WTC11 (cell line): ENCODE measurements around the gene RAB40B.

Source experiments
- ATF3 ChIP-seq: sonication (generic); formaldehyde crosslinking; conservative IDR thresholded peaks from 2 replicates; pipeline ENCODE4 v1.8.1; 2022; ENCODE audit warnings: mild to moderate bottlenecking, missing genetic modification reagents
- CTCF ChIP-seq: fragments of 200-600 bp; IDR thresholded peaks from 2 replicates; pipeline ENCODE4 v1.8.0; 2022; ENCODE audit warnings: antibody characterized with exemption
- ETV6 ChIP-seq: sonication (generic); formaldehyde crosslinking; IDR thresholded peaks from 2 replicates; pipeline ENCODE4 v1.8.1; 2022; ENCODE audit warnings: mild to moderate bottlenecking, missing genetic modification reagents
- IRF1 ChIP-seq: sonication (generic); formaldehyde crosslinking; IDR thresholded peaks from 2 replicates; pipeline ENCODE4 v1.8.0; 2023; ENCODE audit warnings: missing genetic modification reagents
- JUN ChIP-seq: sonication (generic); formaldehyde crosslinking; IDR thresholded peaks from 2 replicates; pipeline ENCODE4 v1.8.0; 2023; ENCODE audit warnings: mild to moderate bottlenecking, missing genetic modification reagents
- MAX ChIP-seq: sonication (generic); formaldehyde crosslinking; IDR thresholded peaks from 2 replicates; pipeline ENCODE4 v1.8.0; 2022; ENCODE audit warnings: mild to moderate bottlenecking, missing genetic modification reagents
- MXD4 ChIP-seq: fragments of 250-450 bp; sonication (Bioruptor Pico); IDR thresholded peaks from 2 replicates; pipeline ENCODE4 v1.8.0; 2021; ENCODE audit warnings: mild to moderate bottlenecking, moderate library complexity, borderline replicate concordance
- NFE2L1 ChIP-seq: sonication (generic); formaldehyde crosslinking; IDR thresholded peaks from 2 replicates; pipeline ENCODE4 v1.8.1; 2023; ENCODE audit warnings: missing genetic modification reagents
- NR2C2 ChIP-seq: sonication (generic); formaldehyde crosslinking; IDR thresholded peaks from 2 replicates; pipeline ENCODE4 v1.8.0; 2022; ENCODE audit warnings: mild to moderate bottlenecking, missing genetic modification reagents
- PREB ChIP-seq: sonication (generic); formaldehyde crosslinking; IDR thresholded peaks from 2 replicates; pipeline ENCODE4 v1.8.1; 2022; ENCODE audit warnings: mild to moderate bottlenecking, missing genetic modification reagents, moderate library complexity, borderline replicate concordance
- SP1 ChIP-seq: sonication (generic); formaldehyde crosslinking; conservative IDR thresholded peaks from 2 replicates; pipeline ENCODE4 v1.8.1; 2022; ENCODE audit warnings: missing genetic modification reagents

GRCh38 chr17:82674656-82675475 is 23.6 kb downstream of the RAB40B start:
- TF ChIP-seq CTCF, result no peak
- no peak for TF ChIP-seq NR2C2 (CRISPR knock-in tag)
- no peak for TF ChIP-seq MAX (CRISPR knock-in tag)
- no peak for TF ChIP-seq JUN (CRISPR knock-in tag)
- TF ChIP-seq ATF3 (CRISPR knock-in tag), result no peak
- TF ChIP-seq PREB (CRISPR knock-in tag), result no peak
- TF ChIP-seq IRF1 (CRISPR knock-in tag), result no peak
- no peak for TF ChIP-seq NFE2L1 (CRISPR knock-in tag)
- TF ChIP-seq MXD4, result no peak
- TF ChIP-seq ETV6 (CRISPR knock-in tag), result no peak
- TF ChIP-seq SP1 (CRISPR knock-in tag), result no peak
